A673 (cell line): Measurements from ENCODE around the gene COL4A3.

ENCODE experiments used
- CTCF ChIP-seq: fragments of 300-800, 200-600 bp; sonication (generic); conservative IDR thresholded peaks from 2 replicates; pipeline ENCODE4 v1.5.1; 2017; ENCODE audit warnings: low read depth, mild to moderate bottlenecking, antibody characterized with exemption, low read length, moderate library complexity, mixed read lengths
- EZH2 ChIP-seq: fragments of 200-600 bp; sonication (generic); IDR thresholded peaks from 2 replicates; pipeline ENCODE4 v1.6.1; 2017; ENCODE audit warnings: borderline replicate concordance, low read depth, mild to moderate bottlenecking, mixed read lengths, antibody characterized with exemption, low read length; ENCODE audit not compliant: poor library complexity, severe bottlenecking

- TF ChIP-seq CTCF = no peak
- no peak for TF ChIP-seq EZH2
Observed at GRCh38 chr2:227267410-227268115, 103.1 kb downstream of the COL4A3 start.
